ENCODE measurements around the gene MEGF8.

MEGF8 gene

GRCh38 chr19:42292042-42292960, 33.1 kb upstream of the MEGF8 start:
- no peak for ATAC-seq
- Mint-ChIP-seq H3K27ac (peak overlapping the region in 1 of 2 donors; percentile 48), H3K4me3 (no peak overlapping the region), H3K4me1 (peaks cover 20% of the 10 kb centered on the region), H3K27me3 (no peaks in the 10 kb centered on the region), H3K9me3 (no peaks in the 10 kb centered on the region)
- DNase-seq: no peak

GRCh38 chr19:42292963-42293362, 32.5 kb upstream of the MEGF8 start:
- Mint-ChIP-seq H3K4me3 (no peak overlapping the region), H3K27me3 (no peaks in the 10 kb centered on the region), H3K4me1 (peaks cover 20% of the 10 kb centered on the region), H3K9me3 (no peaks in the 10 kb centered on the region), H3K27ac (no peak overlapping the region)
- ATAC-seq (no peak), DNase-seq (no peak)

GRCh38 chr19:42293540-42293939, 31.9 kb upstream of the MEGF8 start:
- H3K27ac Mint-ChIP-seq: peak overlapping the region in 1 of 2 donors; percentile 89
- no peaks in the 10 kb centered on the region for H3K27me3 Mint-ChIP-seq
- ATAC-seq: no peak
- H3K9me3 Mint-ChIP-seq: no peaks in the 10 kb centered on the region
- peaks cover 16% of the 10 kb centered on the region for H3K4me1 Mint-ChIP-seq
- no peak for DNase-seq
- H3K4me3 Mint-ChIP-seq: no peak overlapping the region

- Mint-ChIP-seq H3K9me3 (no peaks in the 10 kb centered on the region), H3K27me3 (no peaks in the 10 kb centered on the region), H3K4me3 (no peak overlapping the region), H3K4me1 (peaks cover 15% of the 10 kb centered on the region), H3K27ac (peak overlapping the region in 1 of 2 donors; percentile 3)
- ATAC-seq (no peak), DNase-seq (no peak)
These were observed 31.5 kb upstream of the MEGF8 start for GRCh38 chr19:42293948-42294347.

- peaks cover 15% of the 10 kb centered on the region for H3K4me1 Mint-ChIP-seq
- no peaks in the 10 kb centered on the region for H3K9me3 Mint-ChIP-seq
- H3K27me3 Mint-ChIP-seq: no peaks in the 10 kb centered on the region
- no peak overlapping the region for H3K27ac Mint-ChIP-seq
- H3K4me3 Mint-ChIP-seq: no peak overlapping the region
- DNase-seq: no peak
- no peak for ATAC-seq
These were observed 30.8 kb upstream of the MEGF8 start for GRCh38 chr19:42294471-42295137.

- Mint-ChIP-seq H3K4me3 (no peak overlapping the region), H3K27ac (peak overlapping the region in 1 of 2 donors; percentile 76), H3K4me1 (peaks cover 15% of the 10 kb centered on the region), H3K9me3 (no peaks in the 10 kb centered on the region), H3K27me3 (no peaks in the 10 kb centered on the region)
- no peak for DNase-seq
- no peak for ATAC-seq
These were observed 30.1 kb upstream of the MEGF8 start for GRCh38 chr19:42295342-42295741.

GRCh38 chr19:42295831-42296525, 29.5 kb upstream of the MEGF8 start:
- peaks cover 16% of the 10 kb centered on the region for H3K4me1 Mint-ChIP-seq
- H3K27ac Mint-ChIP-seq: peak overlapping the region in 1 of 2 donors; percentile 76
- peak; percentile 84 for ATAC-seq

GRCh38 chr19:42297039-42297438, 28.4 kb upstream of the MEGF8 start:
- H3K27ac Mint-ChIP-seq: peak overlapping the region in 1 of 2 donors; percentile 13
- no peaks in the 10 kb centered on the region for H3K9me3 Mint-ChIP-seq
- DNase-seq (no peak), ATAC-seq (no peak)
- peaks cover 18% of the 10 kb centered on the region for H3K4me1 Mint-ChIP-seq
- no peaks in the 10 kb centered on the region for H3K27me3 Mint-ChIP-seq
- H3K4me3 Mint-ChIP-seq: no peak overlapping the region

More at GRCh38 chr19:42295831-42296525, 29.5 kb upstream of the MEGF8 start:
- Mint-ChIP-seq H3K4me3 (no peak overlapping the region), H3K9me3 (no peaks in the 10 kb centered on the region), H3K27me3 (no peaks in the 10 kb centered on the region)
- DNase-seq: peak; percentile 86

GRCh38 chr19:42301646-42302203, 23.7 kb upstream of the MEGF8 start, which contains the start of gene PRR19:
Gene PRR19 (plus strand): TSS chr19:42302132. CDS start chr19:42309585, 7,453 bp downstream.
- ATAC-seq (peak; percentile 45), DNase-seq (no peak)
- peak within 1 kb of the TSS; percentile 77 to 92 for H3K27ac Mint-ChIP-seq
- H3K27me3 Mint-ChIP-seq: no peaks in the 10 kb centered on the region
- H3K9me3 Mint-ChIP-seq: no peaks in the 10 kb centered on the region
- H3K4me3 Mint-ChIP-seq: peak within 1 kb of the TSS; percentile 92 to 98
- H3K4me1 Mint-ChIP-seq: peaks cover 29% of the 10 kb centered on the region

- ATAC-seq: no peak
- Mint-ChIP-seq H3K27me3 (no peaks in the 10 kb centered on the region), H3K4me1 (peaks cover 29% of the 10 kb centered on the region), H3K9me3 (no peaks in the 10 kb centered on the region), H3K27ac (peak overlapping the region in 1 of 2 donors; percentile 77), H3K4me3 (peak overlapping the region; percentile 92 to 98)
- DNase-seq: no peak
These were observed 22.4 kb upstream of the MEGF8 start for GRCh38 chr19:42303101-42303464.

- Mint-ChIP-seq H3K4me1 (peaks cover 29% of the 10 kb centered on the region), H3K9me3 (no peaks in the 10 kb centered on the region), H3K27ac (peak overlapping the region in 1 of 2 donors; percentile 5), H3K4me3 (no peak overlapping the region), H3K27me3 (no peaks in the 10 kb centered on the region)
- DNase-seq (no peak), ATAC-seq (no peak)
These were observed 21.6 kb upstream of the MEGF8 start for GRCh38 chr19:42303876-42304275.

GRCh38 chr19:42306646-42307045, 18.8 kb upstream of the MEGF8 start:
- no peak overlapping the region for H3K27ac Mint-ChIP-seq
- H3K9me3 Mint-ChIP-seq: no peaks in the 10 kb centered on the region
- peaks cover 21% of the 10 kb centered on the region for H3K4me1 Mint-ChIP-seq
- DNase-seq (no peak), ATAC-seq (no peak)
- no peak overlapping the region for H3K4me3 Mint-ChIP-seq
- H3K27me3 Mint-ChIP-seq: peaks cover 12% of the 10 kb centered on the region

GRCh38 chr19:42309686-42310085, 15.7 kb upstream of the MEGF8 start:
- Mint-ChIP-seq H3K4me1 (peaks cover 24% of the 10 kb centered on the region), H3K4me3 (no peak overlapping the region), H3K27ac (no peak overlapping the region), H3K9me3 (no peaks in the 10 kb centered on the region), H3K27me3 (peaks cover 43% of the 10 kb centered on the region)
- DNase-seq: no peak
- ATAC-seq: no peak

GRCh38 chr19:42311657-42312056, 13.8 kb upstream of the MEGF8 start:
- ATAC-seq (no peak), DNase-seq (no peak)
- Mint-ChIP-seq H3K27me3 (peaks cover 56% of the 10 kb centered on the region), H3K27ac (no peak overlapping the region), H3K4me1 (peaks cover 30% of the 10 kb centered on the region), H3K9me3 (no peaks in the 10 kb centered on the region), H3K4me3 (no peak overlapping the region)

- H3K4me1 Mint-ChIP-seq: peaks cover 37% of the 10 kb centered on the region
- H3K4me3 Mint-ChIP-seq: peak overlapping the region; percentile 73 to 82
- H3K27ac Mint-ChIP-seq: no peak overlapping the region
- no peak for ATAC-seq
- no peak for DNase-seq
- peaks cover 63% of the 10 kb centered on the region for H3K27me3 Mint-ChIP-seq
- no peaks in the 10 kb centered on the region for H3K9me3 Mint-ChIP-seq
These were observed 13.1 kb upstream of the MEGF8 start for GRCh38 chr19:42312370-42312769.
